Amniotic epithelial cell (primary cell): Measurements from ENCODE around the gene DNAJC5.
A peak's percentile ranks its signal among the peaks of the same experiment; 100 is the strongest.
"Not testable (repeated sequence)": the region's sequence is repeated elsewhere in the genome, so short reads cannot be mapped to it uniquely, and the experiment has no call there.

Experiments used
- DNase-seq: peaks from one replicate; pipeline ENCODE4 v3.0.0-alpha.2; 2010; ENCODE audit warnings: low read depth

The DNAJC5 gene

DNA sequence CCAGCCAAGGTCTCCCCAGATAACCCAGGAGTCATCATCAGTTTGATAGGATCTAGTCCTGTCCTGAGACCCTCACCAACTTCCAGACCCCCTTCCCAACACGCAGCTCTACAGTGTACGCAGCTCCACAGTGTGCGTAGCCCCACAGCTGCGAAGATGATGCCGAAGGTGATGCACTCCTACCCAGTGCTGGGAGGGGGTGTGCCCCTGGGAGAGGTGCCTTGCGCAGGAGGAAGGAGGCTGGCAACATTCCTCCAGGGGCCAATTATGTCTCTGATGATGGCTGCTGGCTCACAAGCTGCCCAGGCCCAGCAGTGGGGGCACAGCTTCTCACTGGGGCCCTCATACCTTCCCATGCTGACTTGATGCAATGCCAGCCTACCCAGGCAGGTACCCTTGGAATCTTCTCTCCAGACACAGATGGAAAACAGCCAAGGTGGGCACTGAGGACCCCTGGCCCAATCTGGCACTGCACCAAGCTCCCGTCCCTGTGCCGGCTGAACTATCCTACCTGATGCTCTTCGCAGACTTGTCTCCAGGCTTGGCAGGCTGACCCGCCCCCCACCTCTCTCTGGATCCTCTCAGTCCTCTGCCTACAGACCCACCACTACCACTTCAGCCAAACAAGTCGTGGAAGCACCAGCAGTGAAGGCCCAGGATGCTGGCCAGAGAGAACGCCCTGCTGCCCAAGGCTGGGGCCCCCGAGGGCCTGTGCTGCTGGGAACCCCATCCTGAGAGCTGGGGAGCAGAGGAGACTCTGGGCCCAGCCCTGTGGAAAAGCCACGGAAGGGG, 73.4 kb downstream of the DNAJC5 start:
- no peak for DNase-seq

DNA sequence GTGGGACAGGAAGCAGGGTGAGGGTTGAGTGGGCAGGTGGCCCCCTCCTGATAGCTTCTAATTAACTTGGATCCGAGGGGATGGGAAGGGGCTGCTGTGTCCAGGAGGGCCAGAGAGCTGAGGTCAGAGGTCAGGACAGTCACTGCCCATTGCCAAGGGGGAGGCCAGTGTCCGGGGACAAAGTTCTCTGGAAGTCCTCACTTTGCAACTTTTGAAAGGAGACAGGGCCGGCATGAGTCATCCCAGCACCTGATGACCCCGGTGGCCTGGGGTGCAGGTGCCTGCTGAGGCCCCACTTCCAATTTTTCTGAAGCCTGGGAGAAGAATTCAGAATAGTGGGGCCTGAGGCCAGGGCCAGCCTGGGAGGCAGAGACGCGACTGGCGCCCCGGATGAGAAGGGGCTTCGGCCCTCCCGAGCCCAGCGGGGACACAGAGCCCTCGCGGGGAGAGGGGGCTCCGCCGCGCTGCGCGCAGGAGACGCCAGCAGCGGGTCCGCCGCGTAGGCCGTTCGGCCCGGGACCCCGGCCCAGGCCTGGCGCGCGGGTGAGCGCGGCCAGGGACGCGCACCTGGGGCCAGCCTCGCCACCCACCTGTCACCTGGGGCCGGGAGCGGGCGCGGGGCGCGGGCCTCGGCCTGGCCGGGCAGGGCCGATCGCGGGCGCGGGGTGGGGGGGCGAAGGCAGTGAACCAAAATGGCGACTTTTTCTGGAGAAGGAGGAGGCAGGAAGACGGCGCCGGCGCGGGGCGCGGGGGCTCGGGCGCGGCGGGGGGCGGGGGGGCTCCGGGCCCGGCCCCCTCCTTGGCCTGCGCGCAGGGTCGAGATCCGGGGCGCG, 74.2 kb downstream of the DNAJC5 start:
- no peak for DNase-seq

- DNase-seq, result peak; percentile 44
Observed at GRCh38 chr20:63969838-63970713, 75.2 kb downstream of the DNAJC5 start, which contains the start of gene ZNF512B. ZNF512B (minus strand) TSS chr20:63969930; CDS start chr20:63967950, 1,980 bp downstream.

DNA sequence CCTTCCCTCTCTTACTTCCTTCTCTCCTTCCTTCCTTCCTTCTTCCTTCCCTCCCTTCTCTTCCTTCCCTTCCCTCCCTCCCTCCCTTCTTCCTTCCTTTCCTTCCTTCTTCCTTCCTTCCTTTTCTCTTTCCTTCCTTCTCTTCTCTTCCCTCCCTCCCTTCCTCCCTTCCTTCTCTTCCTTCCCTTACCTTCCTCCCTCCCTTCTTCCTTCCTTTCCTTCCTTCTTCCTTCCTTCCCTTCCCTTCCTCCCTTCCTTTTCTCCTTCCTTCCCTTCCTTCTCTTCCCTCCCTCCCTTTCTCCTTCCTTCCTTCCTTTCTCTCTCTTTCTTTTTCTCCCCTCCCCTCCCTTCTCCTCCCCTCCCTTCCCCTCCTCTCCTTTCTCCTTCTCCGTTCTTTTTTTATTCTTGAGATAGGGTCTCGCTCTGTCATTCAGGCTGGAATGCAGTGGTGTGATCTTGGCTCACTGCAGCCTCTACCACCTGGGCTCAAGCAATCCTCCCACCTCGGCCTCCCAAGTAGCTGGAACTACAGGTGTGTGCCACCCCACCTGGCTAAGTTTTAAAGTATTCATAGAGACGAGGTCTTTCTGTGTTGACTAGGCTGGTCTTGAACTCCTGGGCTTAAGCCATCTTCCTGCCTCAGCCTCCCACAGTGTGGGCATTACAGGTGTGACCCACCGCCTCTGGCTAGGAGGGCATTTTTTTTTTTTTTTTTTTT, 75.9 kb downstream of the DNAJC5 start:
- DNase-seq, result no peak

DNA sequence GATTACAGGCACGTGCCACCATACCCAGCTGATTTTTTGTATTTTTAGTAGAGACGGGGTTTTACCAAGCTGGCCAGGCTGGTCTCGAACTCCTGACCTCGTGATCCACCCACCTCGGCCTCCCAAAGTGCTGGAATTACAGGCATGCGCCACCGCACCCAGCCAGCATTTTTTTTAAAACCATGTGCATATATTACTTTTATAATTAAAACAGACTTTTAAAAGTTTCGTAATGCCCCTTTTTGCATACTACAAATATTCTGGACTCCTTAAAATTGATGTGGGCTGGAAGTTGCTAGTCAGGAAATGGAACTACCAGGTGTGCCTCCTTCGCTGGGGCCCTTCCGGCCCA, 77.0 kb downstream of the DNAJC5 start:
- DNase-seq, result not testable (repeated sequence)

DNA sequence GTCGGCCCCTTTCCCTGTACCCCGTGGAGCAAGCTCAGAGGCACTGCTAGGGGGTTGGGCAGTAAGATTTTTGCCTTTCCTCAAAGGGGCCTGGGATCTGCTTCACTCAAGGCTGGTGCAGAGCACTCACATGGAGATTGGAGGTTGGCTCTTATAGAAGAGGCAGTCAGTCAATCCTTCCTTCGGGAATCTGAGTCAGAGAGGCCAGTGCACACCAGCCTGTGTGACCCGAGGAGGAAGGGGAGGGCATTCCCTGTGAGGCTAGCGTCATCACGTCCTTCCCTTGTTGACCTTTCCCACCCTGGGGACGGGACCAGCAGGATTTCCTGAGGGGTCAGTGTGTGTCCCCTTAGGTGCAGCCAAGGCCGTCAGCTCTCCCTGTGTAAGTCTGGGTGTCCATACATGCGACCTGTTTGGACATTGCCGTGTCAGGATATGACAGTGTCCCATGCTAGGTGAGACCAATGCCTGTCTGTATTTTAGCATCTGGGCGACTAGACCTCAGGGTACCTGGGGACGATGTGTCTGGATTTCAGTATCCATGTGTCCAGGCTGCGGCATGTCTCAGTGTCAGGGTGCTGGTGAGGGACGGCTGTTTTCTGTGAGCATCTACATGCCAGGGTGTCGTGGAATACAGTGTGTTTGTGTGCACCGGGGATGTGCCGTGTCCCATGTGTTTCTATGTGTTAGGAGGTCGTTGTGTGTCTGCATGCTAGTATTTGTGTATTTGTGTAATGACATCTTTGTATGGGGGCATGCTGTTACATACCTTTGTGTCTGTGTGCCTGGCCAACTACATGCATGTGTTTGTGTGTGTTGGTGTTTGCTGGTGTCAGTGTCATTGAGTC, 77.6 kb downstream of the DNAJC5 start:
- DNase-seq, result no peak

GRCh38 chr20:63973160-63973479, 78.2 kb downstream of the DNAJC5 start:
- DNase-seq, result no peak

DNA sequence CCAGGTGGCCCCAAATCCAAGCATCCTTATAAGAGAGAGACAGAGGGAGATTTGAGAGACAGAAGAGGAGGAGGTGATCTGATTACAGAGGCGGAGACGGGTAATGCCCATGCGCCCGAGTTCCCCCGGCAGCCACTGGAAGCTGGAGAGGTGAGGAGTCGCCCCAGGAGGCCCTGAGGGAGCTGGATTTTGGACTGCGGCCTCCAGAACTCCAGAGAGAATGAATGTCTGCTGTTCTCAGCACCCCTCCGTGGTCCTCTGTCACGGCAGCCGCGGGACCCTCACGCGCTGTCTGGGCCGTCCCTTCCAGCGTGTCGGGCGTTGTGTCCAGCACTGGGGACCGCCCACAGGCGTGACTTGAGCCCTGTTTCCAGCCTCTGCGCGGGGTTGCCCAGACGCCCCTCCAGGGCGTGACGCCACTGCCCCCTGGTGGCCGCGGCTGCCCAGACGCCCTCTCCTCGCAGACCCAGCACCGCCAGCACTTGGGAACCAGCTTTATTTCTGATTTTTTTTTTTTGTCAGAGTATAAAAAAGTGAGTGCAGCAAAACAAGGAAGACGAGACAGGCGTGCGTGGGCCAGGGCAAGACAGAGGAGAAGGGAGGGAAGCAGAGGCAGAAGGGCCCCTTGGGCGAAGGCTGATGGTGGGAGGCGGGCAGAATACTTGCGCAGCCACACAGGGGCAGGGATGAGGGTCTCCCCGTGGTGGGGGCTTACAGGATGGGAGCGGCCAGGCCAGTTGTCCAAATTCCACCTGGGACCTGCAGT, 78.9 kb downstream of the DNAJC5 start:
- peak; percentile 60 for DNase-seq

- DNase-seq, result no peak
Observed at GRCh38 chr20:63974402-63975200, 79.7 kb downstream of the DNAJC5 start.

- not testable (repeated sequence) for DNase-seq
Observed at GRCh38 chr20:63976511-63976910, 81.6 kb downstream of the DNAJC5 start.

- no peak for DNase-seq
Observed at GRCh38 chr20:63976980-63977738, 82.2 kb downstream of the DNAJC5 start.

DNA sequence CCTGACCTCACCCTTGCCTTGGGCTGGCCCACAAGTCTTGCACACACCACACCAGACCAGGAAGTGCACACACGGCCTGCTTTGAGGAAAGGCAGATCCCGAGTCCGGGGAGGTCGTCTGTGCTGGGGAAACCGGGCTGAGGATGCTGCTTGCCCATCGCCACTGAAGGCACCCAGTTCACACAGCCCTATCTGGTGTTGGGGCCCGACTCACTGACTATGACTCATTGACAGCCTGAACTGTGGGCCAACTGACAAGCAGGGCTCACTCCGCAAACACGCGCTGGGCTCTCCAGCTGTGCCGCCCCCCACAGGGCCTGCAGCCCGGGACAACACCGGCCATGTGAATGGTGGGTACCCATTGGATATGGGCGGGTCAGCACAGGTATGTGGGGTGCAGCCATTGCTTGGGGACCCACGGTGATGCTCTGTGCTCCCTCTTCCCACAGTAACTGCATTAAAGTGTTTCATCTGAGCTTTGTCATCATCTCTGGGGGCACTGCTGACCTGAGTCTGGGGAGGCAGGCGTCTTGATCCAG, 82.9 kb downstream of the DNAJC5 start:
- DNase-seq, result peak; percentile 80

DNA sequence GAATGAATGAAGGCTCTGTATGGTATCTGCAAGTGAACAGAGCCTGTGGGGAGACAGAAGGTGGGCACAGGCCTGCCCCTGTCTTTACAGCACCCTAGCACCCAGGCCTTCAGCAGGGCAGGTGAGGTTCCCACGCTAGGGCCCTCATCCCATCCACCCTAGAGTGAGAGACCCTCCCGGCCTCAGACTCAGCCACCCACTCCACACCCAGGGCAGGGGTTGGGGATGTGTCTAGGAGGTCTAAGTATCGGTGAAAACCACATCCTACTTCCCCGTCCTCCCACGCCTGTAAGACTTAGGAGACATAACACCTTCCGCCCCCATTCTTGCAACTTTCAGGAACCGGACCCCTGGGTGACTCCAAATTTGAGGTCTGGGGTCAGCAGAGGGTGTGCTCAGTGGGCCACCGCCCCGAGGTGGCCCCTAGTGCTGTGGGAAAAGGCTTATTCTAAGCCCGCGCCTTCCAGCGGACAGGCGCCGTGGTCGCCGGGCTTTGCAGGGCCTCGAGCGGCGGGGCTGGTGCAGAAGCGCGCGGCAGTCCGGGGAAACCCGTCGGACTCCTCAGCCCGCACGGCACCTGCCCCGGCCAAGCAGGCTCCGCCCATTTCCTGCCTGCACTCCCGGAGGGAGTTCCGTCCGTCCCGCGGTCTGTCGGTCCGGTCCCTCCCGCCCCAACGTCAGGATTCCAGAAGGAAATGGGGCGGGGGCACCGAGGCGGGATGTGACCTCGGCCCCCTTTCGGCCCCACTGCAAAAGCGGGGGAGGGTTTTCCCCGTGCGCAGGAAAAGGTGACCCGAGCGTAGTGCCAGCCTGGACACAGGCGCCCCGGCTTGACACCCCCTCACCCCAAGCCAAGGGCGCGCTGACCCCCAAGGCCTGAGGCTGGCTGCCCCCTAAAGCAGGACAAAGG, 83.6 kb downstream of the DNAJC5 start:
- peak; percentile 31 for DNase-seq

DNA sequence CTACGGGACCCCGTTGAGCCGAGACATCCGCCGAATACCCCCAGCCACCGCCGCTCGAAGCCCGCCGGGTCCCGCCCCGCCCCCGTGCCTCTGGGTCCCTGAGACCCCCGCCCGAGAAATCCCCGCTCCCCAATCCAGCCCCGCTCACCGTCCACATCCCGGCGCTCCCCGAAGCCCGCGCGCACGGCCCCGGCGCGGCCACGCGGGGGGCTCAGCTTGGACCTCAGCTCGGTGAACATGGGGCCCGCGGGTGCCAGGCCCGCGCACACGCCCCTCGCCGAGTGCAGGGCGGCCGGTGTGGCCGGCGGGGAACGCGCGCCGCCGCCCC, 84.3 kb downstream of the DNAJC5 start:
- DNase-seq, result no peak

DNA sequence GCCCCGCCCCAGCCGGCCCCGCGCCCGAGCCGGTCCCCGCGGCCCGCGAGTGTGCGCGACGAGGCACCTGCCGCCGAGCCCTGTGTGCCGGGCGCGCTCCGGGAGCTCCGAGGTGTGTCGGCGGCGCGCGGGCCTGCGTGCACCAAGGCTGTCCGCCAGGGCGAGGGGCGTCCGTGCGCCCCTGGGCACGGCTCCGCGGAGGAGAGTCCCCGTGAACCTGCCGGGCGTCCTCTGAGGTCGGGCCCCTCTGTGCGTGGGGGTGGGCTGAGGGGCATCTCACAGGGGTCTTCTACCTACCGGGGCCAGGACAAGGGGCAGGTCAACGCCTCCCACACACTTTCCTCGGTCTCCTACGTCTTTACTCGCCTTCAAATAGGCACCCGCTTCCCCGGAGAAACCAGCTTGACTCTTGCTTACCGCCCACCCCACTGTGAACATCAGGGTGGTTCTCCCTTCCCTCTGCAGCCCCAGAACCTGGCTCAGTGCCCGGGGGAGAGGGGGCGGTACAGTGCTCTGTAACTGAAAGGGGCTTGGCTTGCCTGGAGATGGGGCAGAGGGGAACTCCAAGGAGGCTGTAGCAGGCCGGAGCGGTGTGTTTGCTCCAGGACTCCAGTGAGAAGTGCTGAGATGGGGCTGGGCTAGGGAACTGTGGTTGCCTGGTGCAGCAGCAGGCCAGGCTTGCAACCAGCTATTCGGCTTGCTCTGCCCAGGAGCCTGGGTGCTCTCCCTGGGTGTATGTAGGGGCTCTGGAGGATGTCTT, 84.8 kb downstream of the DNAJC5 start, which contains the start of gene SAMD10:
SAMD10 (minus strand) TSS at position 86 of the 760 bp plus-strand sequence. CDS start 175 bp downstream, outside the sequence.
- no peak for DNase-seq

GRCh38 chr20:63980317-63980805, 85.4 kb downstream of the DNAJC5 start:
- peak; percentile 11 for DNase-seq
